Activated CD8-positive, alpha-beta T cell treated with anti-CD3 and anti-CD28 coated beads for 36 hours (primary cell): Measurements from ENCODE around the gene PPP1R3A. TPM values are rescaled to one million over a fixed set of nuclear protein-coding genes. Genes with fewer than 3 reads are reported as not detected.

ENCODE experiments used
- ATAC-seq: fragments of 200-7000 bp; cut with Tn5 transposase; one replicate; pipeline ENCODE4 v1.10.0; 2021; ENCODE audit warnings: mild to moderate bottlenecking, moderate library complexity
- CTCF ChIA-PET: fragments of 350-600 bp; sonication (Branson Sonifier 250); formaldehyde crosslinking; loops from one replicate; lab custom pipeline; 2021; ENCODE audit warnings: antibody characterized with exemption; lab: Charles Lee
- POLR2A ChIA-PET: fragments of 350-600 bp; sonication (Branson Sonifier 250); formaldehyde crosslinking; loops from one replicate; lab custom pipeline; 2021; ENCODE audit warnings: antibody characterized with exemption; lab: Charles Lee
- DNase-seq: peaks from one replicate; pipeline ENCODE4 v3.0.0-alpha.2; 2020
- H3K27ac Mint-ChIP-seq: one replicate; pipeline ENCODE4 v1.8.0; 2021; ENCODE audit warnings: mild to moderate bottlenecking, mixed read lengths
- H3K27me3 Mint-ChIP-seq: one replicate; pipeline ENCODE4 v1.8.0; 2021; ENCODE audit warnings: mixed read lengths
- H3K36me3 Mint-ChIP-seq: one replicate; pipeline ENCODE4 v1.8.0; 2021; ENCODE audit warnings: low read depth, mixed read lengths
- H3K4me1 Mint-ChIP-seq: one replicate; pipeline ENCODE4 v1.8.0; 2021; ENCODE audit warnings: low read depth, mixed read lengths
- H3K4me3 Mint-ChIP-seq: one replicate; pipeline ENCODE4 v1.8.0; 2021; ENCODE audit warnings: mild to moderate bottlenecking, moderate library complexity, mixed read lengths
- H3K9me3 Mint-ChIP-seq: one replicate; pipeline ENCODE4 v1.8.0; 2021; ENCODE audit warnings: mixed read lengths
- intact Hi-C: fragments of 100-400 bp; cut with micrococcal nuclease; formaldehyde crosslinking; loops from one replicate; pipeline ENCODE4 v1.10.0; 2022
- total RNA-seq, 2 experiments: library from RNA; stranded (reverse); gene quantifications; one replicate each; pipeline ENCODE4 v1.2.3, GENCODE V29; 2021
- TF ChIP-seq, protein P1 (sequence below): fragments of 200-600 bp; IDR thresholded peaks from one replicate; pipeline ENCODE4 v1.8.0; 2022; ENCODE audit warnings: antibody characterized with exemption, mild to moderate bottlenecking

The PPP1R3A gene
- total RNA-seq, 2 experiments from 2014 or later: not detected

DNA sequence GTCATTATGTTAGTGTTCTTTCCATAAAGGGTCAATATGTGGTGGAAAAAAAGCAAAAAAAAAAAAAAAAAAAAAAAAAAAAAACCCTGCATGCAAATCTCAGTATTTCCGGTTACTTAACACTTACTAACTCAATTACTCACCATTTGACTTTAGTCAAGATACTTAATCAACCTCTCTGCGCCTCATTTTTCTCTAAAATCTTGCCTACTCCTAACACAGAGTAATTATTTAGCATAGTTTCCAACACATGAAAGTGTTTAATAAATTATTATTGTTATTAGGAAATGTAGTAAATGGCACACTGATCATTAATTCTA, 27.8 kb downstream of the PPP1R3A start:
- Mint-ChIP-seq H3K27me3 (no peaks in the 10 kb centered on the region), H3K9me3 (peaks cover 1% of the 10 kb centered on the region), H3K36me3 (no peaks in the 10 kb centered on the region), H3K27ac (no peak overlapping the region), H3K4me3 (no peak overlapping the region), H3K4me1 (no peaks in the 10 kb centered on the region)
- POLR2A ChIA-PET: no interaction called here
- TF ChIP-seq, protein P1, sequence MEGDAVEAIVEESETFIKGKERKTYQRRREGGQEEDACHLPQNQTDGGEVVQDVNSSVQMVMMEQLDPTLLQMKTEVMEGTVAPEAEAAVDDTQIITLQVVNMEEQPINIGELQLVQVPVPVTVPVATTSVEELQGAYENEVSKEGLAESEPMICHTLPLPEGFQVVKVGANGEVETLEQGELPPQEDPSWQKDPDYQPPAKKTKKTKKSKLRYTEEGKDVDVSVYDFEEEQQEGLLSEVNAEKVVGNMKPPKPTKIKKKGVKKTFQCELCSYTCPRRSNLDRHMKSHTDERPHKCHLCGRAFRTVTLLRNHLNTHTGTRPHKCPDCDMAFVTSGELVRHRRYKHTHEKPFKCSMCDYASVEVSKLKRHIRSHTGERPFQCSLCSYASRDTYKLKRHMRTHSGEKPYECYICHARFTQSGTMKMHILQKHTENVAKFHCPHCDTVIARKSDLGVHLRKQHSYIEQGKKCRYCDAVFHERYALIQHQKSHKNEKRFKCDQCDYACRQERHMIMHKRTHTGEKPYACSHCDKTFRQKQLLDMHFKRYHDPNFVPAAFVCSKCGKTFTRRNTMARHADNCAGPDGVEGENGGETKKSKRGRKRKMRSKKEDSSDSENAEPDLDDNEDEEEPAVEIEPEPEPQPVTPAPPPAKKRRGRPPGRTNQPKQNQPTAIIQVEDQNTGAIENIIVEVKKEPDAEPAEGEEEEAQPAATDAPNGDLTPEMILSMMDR: no peak
- intact Hi-C loops: no loop called here
- DNase-seq (no peak), ATAC-seq (no peak)
- CTCF ChIA-PET: no interaction called here

- ChIA-PET CTCF (no interaction called here), POLR2A (no interaction called here)
- ATAC-seq (no peak), DNase-seq (no peak)
- Mint-ChIP-seq H3K27ac (no peak overlapping the region), H3K27me3 (no peaks in the 10 kb centered on the region), H3K4me1 (no peaks in the 10 kb centered on the region), H3K36me3 (no peaks in the 10 kb centered on the region), H3K4me3 (no peak overlapping the region), H3K9me3 (peaks cover 1% of the 10 kb centered on the region)
- intact Hi-C loops: no loop called here
- TF ChIP-seq, protein P1: no peak
Observed at GRCh38 chr7:113890331-113891030, 28.3 kb downstream of the PPP1R3A start.

DNA sequence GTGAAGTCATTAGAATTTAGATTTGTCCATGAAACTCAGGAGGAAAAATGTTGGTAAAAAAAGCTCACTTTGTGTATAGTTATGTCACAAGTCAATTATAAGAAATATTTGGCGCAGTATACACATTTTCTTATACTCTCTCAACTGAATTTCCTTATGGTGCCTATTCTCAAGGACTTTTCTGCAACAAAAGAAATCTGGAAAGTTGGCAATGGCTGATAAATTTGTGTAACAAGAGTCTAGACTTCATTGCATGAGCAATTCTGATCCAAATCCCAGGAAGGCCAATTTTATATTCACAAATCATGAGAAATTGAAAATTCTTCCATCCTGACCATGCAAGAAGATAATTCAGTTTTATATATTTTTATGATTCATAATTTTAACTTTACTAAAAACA, 35.7 kb downstream of the PPP1R3A start:
- TF ChIP-seq, protein P1: no peak
- CTCF ChIA-PET: no interaction called here
- H3K27ac Mint-ChIP-seq: no peak overlapping the region
- ATAC-seq (no peak), DNase-seq (no peak)
- H3K27me3 Mint-ChIP-seq: no peaks in the 10 kb centered on the region
- intact Hi-C loops: no loop called here
- H3K36me3 Mint-ChIP-seq: no peaks in the 10 kb centered on the region
- POLR2A ChIA-PET: no interaction called here
- peaks cover 1% of the 10 kb centered on the region for H3K9me3 Mint-ChIP-seq
- no peaks in the 10 kb centered on the region for H3K4me1 Mint-ChIP-seq
- H3K4me3 Mint-ChIP-seq: no peak overlapping the region

DNA sequence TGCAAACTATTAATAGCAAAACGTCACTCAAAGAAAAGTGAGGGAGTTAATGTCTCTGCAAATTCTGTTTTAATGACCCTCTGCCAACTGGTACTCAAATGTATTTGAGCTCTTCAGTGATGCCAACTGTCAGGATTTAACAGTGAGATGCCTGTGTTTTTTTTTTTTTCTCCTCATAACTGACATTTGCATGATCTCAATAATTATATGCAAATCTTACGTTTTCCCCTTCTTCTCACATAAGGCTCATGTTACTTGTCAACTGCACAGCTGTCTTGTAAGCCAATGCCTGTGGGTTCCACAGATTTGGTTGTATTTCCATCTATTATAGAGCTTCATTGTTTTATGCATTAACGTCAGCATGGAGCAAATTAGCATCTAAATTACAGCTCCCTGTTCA, 38.2 kb downstream of the PPP1R3A start:
- DNase-seq (no peak), ATAC-seq (no peak)
- Mint-ChIP-seq H3K27me3 (no peaks in the 10 kb centered on the region), H3K4me1 (no peaks in the 10 kb centered on the region), H3K9me3 (no peaks in the 10 kb centered on the region), H3K27ac (no peak overlapping the region), H3K4me3 (no peak overlapping the region), H3K36me3 (no peaks in the 10 kb centered on the region)
- CTCF ChIA-PET: no interaction called here
- POLR2A ChIA-PET: no interaction called here
- TF ChIP-seq, protein P1: no peak
- intact Hi-C loops: no loop called here

DNA sequence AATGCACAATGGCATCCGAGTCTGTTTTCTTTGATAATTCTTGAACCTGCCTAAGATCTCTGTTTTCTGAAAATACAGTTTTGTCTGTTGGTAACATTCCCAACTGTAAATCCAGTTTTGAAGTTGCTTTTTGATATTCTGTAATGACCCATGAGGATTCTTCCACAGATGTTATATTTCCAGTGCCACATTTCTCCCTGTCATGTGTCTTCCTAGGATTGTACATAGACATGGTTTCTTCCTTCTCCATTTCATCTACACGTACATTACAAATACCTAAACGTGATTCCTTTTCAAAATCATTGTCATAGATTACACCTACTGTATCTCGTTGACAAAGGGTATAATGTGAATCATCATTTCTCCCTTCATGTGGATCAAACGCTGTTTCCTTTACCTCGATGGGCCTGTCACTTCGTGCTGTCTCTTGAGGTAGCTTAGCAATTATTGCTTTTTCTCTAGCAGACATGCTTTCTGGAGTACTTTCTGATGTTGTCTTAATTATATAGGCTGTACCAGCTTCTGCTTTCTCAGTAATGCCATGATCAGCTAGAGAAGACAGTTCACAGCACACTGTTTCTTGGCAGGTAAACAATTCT, 40.3 kb downstream of the PPP1R3A start:
- DNase-seq (no peak), ATAC-seq (no peak)
- TF ChIP-seq, protein P1: no peak
- POLR2A ChIA-PET: no interaction called here
- Mint-ChIP-seq H3K9me3 (no peaks in the 10 kb centered on the region), H3K4me3 (no peak overlapping the region), H3K4me1 (no peaks in the 10 kb centered on the region), H3K27ac (no peak overlapping the region), H3K36me3 (no peaks in the 10 kb centered on the region), H3K27me3 (no peaks in the 10 kb centered on the region)
- CTCF ChIA-PET: no interaction called here
- intact Hi-C loops: no loop called here
